ENCODE data around the gene MMP3.

The MMP3 gene

DNA sequence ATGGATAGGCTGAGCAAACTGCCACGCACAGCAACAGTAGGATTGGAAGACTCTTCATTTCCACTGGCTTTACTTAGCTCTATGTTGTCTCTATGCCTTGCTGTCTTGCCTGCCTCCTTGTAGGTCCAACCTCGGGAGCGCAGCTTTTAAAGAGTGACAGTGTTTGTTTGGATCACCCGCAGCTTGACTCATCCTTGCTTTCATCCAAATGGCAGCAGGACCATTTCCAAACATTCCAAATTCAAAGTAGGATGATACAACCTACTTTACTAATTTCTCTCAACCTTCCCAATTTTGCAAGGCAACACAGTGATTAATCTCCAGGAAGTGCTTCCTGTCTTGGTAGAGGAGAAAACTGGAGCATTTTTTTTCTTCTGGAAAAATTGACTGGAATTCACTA, at the start of gene MMP3:
TSS of gene MMP3 (minus strand) at position 121 of the 400 bp plus-strand sequence. CDS start at position 58, 63 bp downstream.
- peak; percentile 90 for DNase-seq (ENCODE audit: low read depth)

DNA sequence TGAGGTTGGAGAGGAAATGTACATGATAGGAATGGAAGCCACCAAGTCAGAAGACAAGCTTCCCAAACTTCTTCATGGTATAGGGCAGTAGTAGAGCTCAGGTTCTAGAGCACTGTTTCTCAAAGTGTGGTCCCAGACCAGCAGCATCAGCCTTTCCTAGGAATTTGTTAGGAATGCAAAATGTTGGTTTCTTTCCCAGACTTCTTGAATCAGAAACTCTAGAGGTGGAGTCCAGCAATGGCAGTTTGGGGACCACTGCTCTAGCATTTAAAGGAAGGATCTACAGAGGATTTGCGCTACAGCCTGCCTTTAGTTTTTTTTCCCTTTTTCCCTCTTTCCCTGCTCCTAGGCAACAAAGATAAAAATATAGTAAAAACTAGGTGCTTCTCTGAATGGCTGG, 48.3 kb upstream of the MMP3 start:
- no peak for DNase-seq (ENCODE audit: low read depth)

DNA sequence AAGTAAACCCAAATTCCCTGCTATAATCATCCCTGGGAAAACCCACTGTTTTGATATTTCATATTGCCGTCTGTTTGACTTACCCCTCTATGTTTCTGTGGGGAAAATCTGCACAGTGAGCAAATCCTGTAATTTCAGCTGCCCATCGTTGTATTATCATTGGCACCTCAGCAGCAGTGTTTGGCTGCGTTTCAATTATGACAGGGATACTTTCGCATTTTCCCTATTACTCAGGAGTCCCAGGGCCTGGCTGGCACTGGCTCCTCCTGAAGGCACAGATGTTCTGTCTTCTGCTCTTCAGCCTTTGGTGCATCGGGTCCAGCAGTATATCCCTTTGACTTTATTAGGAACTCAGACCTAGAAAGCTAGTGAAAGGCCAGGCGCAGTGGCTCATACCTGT, 43.6 kb upstream of the MMP3 start:
- no peak for DNase-seq (ENCODE audit: low read depth)

DNA sequence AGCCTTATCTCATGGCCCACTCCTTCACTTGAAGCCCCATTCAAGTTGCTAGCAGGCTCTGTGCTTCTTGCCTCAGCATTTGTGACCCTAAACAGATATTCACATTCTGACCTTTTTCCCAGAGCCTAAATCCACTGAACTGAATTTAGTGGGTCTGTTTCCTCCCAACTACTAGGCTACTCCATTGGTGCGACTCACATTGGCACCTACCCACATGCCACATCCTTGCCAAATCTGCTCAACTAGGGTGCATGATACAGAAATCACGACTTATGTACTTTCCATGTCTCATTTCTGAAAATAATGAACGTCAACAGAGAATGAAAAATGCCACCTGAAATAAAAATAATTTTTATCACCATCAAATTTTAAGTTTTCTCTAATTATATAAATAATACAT, 39.7 kb upstream of the MMP3 start:
- peak; percentile 10 for DNase-seq (ENCODE audit: low read depth)

DNA sequence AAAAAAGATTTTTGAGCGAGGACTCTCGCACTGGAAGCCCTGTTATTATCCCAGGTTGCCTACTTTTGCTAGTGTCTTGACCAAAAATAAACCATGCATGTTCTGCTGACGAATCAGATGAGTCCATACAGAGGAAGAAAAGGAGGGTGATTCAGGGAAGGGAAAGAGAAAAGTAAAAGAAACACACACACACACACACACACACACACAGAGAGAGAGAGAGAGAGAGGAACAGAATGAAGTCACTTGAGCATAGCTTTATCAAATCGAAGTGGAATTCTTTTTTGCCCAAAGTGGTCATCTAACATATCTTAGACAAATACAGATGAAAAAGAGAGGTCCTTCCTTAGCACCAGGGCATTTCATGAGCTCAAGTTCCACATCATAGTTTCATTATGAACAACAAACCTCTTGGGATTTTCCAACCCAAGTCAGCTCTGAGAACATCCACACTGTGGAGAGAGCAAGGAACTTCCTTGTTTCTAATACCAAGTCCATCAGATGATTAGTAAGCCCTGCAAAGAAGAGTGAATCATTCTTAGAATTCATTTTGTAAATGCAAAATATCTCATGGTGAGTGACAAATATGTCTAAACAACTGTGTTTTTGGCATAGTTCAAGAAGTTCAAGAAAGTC, 39.1 kb upstream of the MMP3 start:
- DNase-seq (ENCODE audit: low read depth): peak; percentile 62

DNA sequence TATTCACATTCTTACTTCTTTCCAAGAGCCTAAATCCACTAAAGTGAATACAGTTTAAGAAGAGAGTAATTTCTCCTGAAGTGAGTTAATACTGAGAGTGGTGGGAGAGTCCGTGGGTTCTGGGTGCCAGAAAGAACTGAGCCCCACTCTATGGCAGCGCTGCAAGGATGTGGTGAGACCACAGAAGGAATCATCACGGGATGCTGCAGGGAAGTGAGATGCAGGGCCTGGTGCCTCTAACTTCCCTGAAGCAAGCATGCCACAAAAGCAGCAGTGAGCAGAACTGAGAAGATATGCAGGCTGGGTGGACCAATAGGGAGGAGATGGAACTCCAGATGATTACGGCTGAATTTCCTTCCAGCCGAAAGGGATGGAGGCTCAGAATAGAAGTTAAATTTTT, 36.4 kb upstream of the MMP3 start:
- DNase-seq (ENCODE audit: low read depth): no peak

DNA sequence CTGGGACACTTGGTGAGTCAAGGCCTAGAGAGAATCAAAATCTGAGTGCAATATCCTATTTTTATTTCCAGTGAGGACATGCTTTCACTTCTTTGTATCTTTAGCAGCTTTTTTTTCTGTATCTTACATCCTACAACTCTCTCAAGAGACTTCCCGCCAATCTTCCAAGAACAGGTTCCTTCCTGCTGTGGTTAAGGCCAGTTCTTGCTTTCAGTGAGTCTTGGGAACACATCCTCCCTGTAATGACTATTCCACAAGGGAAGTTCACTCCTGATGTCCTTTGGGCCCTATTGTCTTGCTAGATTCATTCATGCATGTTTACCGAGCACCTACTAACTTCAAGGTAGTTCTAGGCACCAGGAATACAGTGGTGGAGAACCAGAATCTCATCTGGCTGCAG, 35.2 kb upstream of the MMP3 start:
- DNase-seq (ENCODE audit: low read depth): no peak

DNA sequence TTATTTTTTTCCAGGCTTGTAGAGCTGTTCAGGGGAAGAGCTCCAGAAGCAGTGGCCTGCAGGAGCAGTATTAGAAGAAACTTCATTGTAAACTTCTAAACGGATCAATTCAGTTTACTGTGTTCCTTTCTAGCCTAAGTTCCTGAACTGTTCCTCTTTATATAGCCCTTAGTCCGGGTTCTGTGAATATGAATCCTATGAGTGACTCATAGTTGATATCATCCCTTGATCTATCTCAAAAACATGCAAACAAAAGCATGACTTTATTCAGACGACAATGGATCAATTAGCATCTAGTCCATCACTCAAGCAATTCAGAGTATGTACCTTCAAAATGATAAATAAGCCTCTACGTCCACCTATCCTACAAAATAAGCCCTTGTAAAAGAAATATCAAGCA, 31.4 kb upstream of the MMP3 start, which contains the start of gene MMP12:
TSS of gene MMP12 (minus strand) at position 131 of the 400 bp plus-strand sequence. CDS start at position 86, 45 bp downstream.
- peak; percentile 64 for DNase-seq (ENCODE audit: low read depth)

DNA sequence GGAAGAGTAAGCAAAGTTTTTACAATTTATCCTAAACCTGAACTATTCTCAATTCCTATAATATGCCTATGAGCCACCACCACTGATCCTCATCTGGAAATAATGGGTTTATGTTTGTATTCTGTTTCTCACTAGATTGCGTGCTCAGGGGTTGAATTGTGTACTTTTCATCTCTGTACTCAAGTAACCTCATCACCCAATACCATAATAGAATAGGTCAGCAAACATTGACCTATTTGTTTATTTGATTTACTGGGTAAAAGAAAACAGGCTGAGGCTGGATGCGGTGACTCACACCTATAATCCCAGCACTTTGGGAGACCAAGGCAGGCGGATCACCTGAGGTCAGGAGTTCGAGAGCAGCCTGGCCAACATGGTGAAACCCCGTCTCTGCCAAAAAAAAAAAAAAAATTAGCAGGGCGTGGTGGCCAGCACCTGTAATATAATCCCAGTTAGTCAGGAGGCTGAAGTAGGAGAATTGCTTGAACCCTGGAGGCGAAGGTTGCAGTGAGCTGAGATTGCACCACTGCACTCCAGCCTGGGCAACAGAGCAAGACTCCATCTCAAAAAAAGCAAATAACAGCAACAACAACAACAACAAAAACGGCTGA, 26.1 kb upstream of the MMP3 start:
- peak; percentile 22 for DNase-seq (ENCODE audit: low read depth)

DNA sequence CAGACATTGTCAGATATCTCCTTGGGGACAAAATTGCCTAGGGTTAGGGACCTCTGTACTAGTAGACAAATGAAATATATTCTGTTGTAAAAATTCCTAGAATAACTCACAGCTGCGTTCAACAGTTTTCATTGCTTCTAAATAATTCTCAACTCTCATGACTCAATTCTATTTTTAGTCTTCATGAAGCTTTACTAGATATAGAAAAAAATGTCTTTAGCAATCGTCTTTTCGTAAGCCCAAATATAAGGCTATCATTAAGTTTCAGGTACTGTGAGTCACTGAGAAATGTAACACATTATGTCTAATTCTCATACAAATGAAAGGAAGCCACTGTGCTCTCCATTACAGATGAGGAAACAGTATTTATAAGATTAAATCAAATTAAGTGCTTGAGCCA, 24.9 kb upstream of the MMP3 start:
- peak; percentile 43 for DNase-seq (ENCODE audit: low read depth)

DNA sequence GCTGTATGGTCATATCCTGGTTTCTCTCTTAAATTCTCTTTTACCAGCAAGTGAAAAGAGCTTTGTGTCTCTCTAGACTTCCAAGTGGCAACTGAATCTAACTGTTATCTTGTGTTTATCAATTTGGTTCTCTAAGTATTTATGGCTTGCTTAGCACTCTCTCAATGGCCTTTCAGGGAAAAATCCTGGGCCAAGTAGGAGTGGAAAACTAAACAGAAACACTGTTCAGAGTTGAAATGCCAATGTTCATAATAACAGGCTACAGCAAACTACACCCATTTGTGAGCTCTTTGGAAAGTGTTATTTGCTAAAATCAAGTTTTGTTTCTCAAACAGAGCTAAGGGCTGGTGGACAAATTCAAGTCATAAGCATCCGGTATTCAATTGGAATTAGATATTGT, 21.3 kb upstream of the MMP3 start:
- DNase-seq (ENCODE audit: low read depth): no peak

DNA sequence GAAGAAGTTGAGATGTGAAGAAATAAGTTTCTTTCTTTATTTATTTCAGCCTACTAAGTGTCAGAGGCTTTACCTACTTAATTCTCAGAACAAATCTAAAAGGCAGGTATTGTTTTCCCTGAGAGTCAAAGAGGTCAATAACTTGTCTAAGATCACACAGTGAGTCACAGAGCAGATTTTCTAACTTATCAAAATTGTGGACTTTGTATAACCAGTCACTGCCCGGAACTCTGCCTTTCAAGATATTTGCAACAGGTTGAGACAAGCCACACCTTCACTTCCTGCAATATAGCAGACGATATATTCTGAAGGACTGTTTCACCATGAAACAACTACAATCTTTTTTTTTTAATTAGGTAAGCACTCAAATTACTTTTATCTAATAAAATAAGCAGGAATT, 10.5 kb upstream of the MMP3 start:
- no peak for DNase-seq (ENCODE audit: low read depth)

DNA sequence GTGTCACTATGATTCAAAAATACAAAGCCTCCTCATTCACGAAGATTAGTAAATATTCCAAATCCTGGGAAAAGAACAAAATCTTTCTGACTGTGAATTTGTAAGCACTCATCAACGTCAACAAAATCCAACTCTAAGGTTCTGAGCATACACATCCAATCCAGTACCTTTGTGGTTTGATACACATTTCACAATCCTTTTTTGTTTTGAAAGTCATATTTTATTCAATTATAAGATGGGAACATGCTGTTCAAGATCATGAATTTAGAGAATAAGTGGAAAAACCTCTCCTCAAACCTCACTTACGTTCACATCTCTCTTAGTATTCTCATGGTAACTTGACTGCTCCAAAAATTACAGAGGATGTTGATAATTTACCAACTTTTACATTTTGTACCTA, 9.6 kb upstream of the MMP3 start:
- no peak for DNase-seq (ENCODE audit: low read depth)

DNA sequence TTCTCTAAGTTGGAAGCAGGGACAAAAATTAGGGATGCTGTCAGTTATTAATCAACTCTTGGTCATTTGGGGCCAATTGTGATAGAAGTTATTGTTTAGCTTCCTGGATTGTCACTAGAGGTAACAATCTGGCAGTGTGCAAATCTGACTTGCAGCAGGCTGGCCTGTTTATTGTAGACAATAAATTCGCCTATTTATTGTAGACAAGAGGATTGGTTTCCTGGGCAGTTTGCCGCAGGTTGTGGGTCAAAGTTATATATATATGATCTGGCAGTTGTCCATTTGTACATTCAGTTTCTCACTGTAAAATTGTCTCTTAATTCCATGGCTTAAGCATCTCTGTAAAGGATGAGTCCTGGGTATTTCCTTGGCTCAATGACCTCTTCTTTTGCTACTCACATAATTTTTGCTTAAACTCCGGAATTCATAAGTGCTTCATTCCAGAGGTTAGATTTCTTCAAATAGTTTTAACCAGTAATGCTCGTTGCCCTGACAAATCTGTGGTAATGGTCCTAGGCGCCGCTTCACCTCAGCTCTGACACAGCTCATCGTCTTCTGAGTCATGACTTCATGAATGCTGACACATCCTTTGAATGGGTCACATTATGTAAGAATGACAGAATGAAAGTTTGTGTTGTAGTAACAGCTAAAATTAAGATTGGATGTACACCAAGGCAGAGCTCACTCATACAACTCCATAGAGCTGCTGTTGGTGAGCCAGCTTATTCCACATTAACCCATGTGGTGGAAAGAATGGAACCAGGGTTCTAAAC, 7.8 kb upstream of the MMP3 start:
- peak; percentile 97 for DNase-seq (ENCODE audit: low read depth)

DNA sequence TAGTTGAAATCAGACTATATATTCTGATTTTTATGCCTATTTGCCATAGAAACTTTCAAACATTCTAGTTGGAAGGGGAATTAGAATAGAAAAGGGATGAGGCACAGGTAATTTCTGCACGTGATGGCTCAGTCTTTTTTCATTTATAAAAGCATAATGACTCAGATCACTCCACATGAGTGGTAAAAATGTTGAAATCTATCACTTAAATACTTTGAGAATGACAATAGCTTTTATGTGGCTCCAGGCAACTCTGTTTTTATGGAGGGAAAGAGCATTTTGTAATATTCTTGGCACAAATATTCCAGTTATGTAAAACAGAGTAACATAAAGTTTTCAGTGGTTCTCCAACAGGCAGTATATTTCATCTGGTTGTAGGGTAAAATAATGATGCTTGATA, 5.9 kb upstream of the MMP3 start:
- peak; percentile 95 for DNase-seq (ENCODE audit: low read depth)

DNA sequence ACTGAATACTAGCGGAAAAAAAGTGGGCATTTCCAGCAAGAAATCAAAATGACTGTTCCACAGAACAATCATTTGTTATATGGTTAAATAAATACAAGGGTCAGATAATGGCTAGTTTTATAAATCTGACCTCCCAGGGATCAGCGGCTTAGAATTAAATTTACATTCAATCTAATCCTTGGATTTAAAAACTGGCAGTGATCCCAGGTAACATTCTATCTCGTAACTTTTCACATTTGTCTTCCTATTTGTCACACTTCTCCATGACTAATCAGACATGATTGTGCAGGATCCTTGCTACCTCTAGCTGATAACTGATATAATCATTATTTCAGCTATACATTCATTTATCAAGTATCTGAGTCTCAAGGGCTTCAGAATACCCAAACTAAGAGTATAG, 2.9 kb upstream of the MMP3 start:
- DNase-seq (ENCODE audit: low read depth): peak; percentile 72

DNA sequence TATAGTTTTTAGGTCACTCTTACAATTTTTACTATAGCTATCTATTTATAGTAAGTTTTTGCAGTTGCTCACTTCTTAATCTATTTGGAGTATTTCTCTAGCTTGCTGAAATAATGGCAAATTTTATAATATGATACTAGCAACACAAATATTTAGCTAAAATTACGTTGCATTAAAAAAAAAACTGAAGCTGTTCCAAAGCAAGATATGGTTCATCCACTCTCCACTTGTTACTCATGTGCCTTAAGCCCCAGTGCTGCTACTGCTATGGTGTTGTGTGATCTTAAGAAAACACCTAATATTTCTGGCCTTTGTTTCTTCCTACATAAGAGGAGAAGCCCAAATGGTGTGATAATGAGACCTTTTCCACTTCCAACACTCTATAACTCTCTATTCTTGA, 479 bp downstream of the MMP3 start:
- no peak for DNase-seq (ENCODE audit: low read depth)

DNA sequence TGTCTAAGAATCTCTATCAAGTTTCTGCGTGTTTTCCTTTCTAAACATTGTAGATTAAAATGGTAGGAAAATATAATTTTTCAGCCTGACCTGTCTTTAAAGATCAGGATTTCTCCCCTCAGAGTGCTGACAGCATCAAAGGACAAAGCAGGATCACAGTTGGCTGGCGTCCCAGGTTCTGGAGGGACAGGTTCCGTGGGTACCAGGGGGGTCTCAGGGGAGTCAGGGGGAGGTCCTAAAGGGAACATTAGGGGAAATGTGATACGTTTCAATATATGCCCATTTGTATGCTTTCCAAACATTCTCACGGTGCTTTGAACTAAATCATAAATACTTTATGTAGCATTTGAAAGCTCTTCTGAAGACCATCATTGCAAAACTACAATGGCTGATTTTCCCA, 3.4 kb downstream of the MMP3 start:
- no peak for DNase-seq (ENCODE audit: low read depth)

DNA sequence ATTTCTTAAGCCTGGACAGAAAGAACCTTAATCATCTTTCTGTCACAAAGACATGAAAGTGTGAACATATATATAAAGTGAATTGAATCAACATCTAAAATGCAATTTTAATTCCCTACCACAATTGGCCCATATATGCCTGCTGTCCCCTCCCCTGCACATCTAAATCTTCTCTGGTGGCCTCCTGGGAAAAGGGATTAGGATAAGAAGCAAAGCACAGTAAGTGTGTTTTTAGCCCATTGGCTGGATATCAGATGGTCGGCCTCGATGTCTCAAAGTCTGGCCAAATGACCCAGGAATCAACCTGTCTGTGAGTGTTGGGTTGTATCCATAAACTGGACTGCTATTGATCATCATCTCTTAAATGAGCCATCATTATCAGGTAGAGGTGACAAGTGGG, 5.8 kb downstream of the MMP3 start:
- no peak for DNase-seq (ENCODE audit: low read depth)

DNA sequence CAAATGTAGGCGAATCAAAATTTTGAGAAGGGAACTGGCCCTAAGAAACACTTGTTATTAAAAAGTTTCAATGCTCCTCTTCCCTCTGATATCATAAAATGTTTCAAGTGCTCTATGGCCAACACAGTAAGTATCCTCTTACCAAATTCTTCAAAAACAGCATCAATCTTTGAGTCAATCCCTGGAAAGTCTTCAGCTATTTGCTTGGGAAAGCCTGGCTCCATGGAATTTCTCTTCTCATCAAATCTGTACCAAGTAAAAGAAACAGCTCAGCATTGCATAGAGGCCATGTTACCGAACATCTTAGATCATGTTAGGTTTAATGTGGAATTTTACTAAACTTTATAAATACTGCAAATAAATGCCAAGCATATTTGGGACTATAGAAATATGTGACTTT, 6.3 kb downstream of the MMP3 start:
- DNase-seq (ENCODE audit: low read depth): no peak

DNA sequence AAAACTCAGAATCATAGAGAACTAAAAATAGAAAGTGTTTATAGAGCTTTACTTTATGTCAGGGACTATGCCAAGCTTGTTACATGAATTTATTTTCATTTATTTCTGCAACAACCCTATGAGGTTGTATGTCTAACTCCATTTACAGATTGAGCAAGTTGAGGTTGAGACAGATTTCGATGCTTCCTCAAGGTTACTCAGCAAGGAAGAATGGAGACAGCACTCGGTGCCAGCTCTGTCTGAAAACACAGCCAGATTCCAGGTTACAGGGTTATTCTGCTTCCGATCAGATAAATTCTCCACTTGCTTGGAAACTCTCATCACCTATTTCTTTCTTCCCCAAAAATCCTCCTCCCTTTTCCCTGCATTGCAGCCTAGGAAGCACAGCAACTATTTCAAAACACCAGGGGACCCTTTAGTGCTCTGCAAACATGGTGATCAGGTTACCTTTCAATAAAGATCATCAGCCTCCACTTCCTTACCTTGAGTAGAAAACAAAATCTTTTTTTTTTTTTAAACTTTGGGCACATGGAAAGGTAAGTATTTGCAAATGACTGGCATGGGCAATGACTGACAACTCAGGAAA, 7.0 kb downstream of the MMP3 start:
- peak; percentile 76 for DNase-seq (ENCODE audit: low read depth)

DNA sequence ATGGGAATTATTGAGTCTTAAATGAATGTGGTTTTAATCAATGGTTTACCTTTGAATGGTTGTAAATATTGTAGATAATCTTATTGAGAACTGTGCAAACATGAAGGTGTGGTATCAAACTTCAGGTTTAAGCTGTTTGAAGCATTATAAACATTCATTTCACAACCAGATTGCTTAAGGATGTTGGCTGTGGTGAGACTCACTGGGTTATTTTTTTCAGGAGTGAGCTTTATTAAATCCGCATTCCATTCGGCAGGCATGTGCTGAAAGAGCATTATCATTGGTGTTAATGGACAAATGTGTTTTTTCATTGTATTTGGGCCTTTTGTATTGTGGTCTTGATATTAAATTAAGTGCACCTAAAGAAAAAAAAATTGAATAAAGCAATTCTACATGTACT, 9.7 kb downstream of the MMP3 start:
- DNase-seq (ENCODE audit: low read depth): no peak

DNA sequence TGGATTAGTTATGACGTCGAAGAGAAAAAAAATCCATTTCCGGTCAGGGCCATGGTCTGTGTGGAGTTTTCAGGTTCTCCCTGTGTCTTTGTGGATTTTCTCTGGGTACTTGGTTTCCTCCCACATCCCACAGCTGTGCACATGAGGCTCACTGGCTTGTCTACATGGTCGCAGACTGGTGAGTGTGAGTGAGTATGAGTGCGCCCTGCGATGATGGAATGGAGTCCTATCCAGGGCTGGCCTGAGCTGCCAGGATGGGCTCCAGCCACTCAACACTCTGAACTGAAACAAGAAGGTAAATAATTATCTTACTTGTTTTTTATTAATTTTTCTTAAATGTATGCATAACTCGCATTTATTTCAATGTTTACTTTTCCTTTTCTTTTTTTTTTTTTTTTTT, 10.8 kb downstream of the MMP3 start:
- DNase-seq (ENCODE audit: low read depth): peak; percentile 49
